SK-N-SH (cell line): ENCODE data around the gene ANXA11. TPM values are rescaled to one million over a fixed set of nuclear protein-coding genes. Genes with fewer than 3 reads are reported as not detected.

Source experiments
- CTCF ChIA-PET: fragments of 300-600, 350-600 bp; formaldehyde crosslinking; extraction: SDS; loops from one replicate; lab custom pipeline; 2021; lab: Yijun Ruan, JAX
- POLR2A ChIA-PET: fragments of 350-600 bp; sonication (Branson Sonifier 250); formaldehyde crosslinking; extraction: SDS; loops from one replicate; lab custom pipeline; 2020; ENCODE audit warnings: antibody characterized with exemption, inconsistent platforms; lab: Yijun Ruan, JAX
- DNase-seq: peaks from one replicate; pipeline ENCODE4 v3.0.0; 2012
- H2AFZ ChIP-seq: fragments of 200-600 bp; sonication (generic); 2 replicates; pipeline ENCODE4 v1.8.1; 2016; ENCODE audit warnings: antibody characterized with exemption, mild to moderate bottlenecking, low read depth
- H3F3A ChIP-seq: fragments of 200-600 bp; sonication (generic); replicated peaks from 2 replicates; pipeline ENCODE3; 2016; ENCODE audit warnings: antibody characterized with exemption, mild to moderate bottlenecking; ENCODE audit not compliant: insufficient read depth
- H3K27ac ChIP-seq, 2 experiments: fragments of 200-500 bp in 1 of 2; fragments of 200-600 bp in 1 of 2; sonication (Bioruptor generic) in 1 of 2; sonication (generic), shearing (Covaris generic) in 1 of 2; 2 replicates each; pipeline versions ENCODE4 v1.5.1 to v1.6.1; 2014 to 2016; ENCODE audit warnings: low read depth in 2 of 2, inconsistent platforms in 1 of 2, low read length in 1 of 2, mild to moderate bottlenecking in 1 of 2, mixed read lengths in 1 of 2
- H3K27me3 ChIP-seq: fragments of 200-600 bp; sonication (generic), shearing (Covaris generic); 2 replicates; pipeline ENCODE4 v1.6.1; 2016; ENCODE audit warnings: mixed run types; ENCODE audit not compliant: insufficient read depth
- H3K36me3 ChIP-seq, 2 experiments: fragments of 200-500 bp in 1 of 2; fragments of 200-600 bp in 1 of 2; sonication (Bioruptor generic) in 1 of 2; sonication (generic) in 1 of 2; replicated peaks in 1 of 2; 2 replicates each; pipeline versions ENCODE3 to v1.5.1; 2014 to 2016; ENCODE audit warnings: low read length in 1 of 2, mild to moderate bottlenecking in 1 of 2; ENCODE audit not compliant: insufficient read depth in 2 of 2, control insufficient read depth in 1 of 2
- H3K4me1 ChIP-seq, 2 experiments: fragments of 200-500 bp in 1 of 2; fragments of 200-600 bp in 1 of 2; sonication (Bioruptor generic) in 1 of 2; sonication (generic), shearing (Covaris generic) in 1 of 2; 2 replicates each; pipeline versions ENCODE4 v1.5.1 to v1.6.1; 2014 to 2016; ENCODE audit warnings: low read depth in 1 of 2, low read length in 1 of 2, mixed run types in 1 of 2; ENCODE audit not compliant: insufficient read depth in 2 of 2, control insufficient read depth in 1 of 2
- H3K4me2 ChIP-seq: fragments of 200-600 bp; sonication (generic), shearing (Covaris generic); 2 replicates; pipeline ENCODE4 v1.6.1; 2017; ENCODE audit warnings: mixed run types
- H3K4me3 ChIP-seq, 2 experiments: fragments of 200-500 bp in 1 of 2; fragments of 200-600 bp in 1 of 2; sonication (Bioruptor generic) in 1 of 2; sonication (generic), shearing (Covaris generic) in 1 of 2; 2 replicates each; pipeline versions ENCODE4 v1.5.1 to v1.8.1; 2014 to 2016; ENCODE audit warnings: low read depth in 2 of 2, inconsistent platforms in 1 of 2, low read length in 1 of 2, mild to moderate bottlenecking in 1 of 2, mixed read lengths in 1 of 2, moderate library complexity in 1 of 2
- H3K79me2 ChIP-seq: fragments of 200-600 bp; sonication (generic); 2 replicates; pipeline ENCODE4 v1.8.1; 2017; ENCODE audit warnings: mild to moderate bottlenecking; ENCODE audit not compliant: insufficient read depth
- H3K9ac ChIP-seq: fragments of 200-600 bp; sonication (generic); 2 replicates; pipeline ENCODE4 v1.6.1; 2017; ENCODE audit warnings: mixed run types
- H3K9me2 ChIP-seq: fragments of 200-600 bp; sonication (generic); 2 replicates; pipeline ENCODE4 v1.6.1; 2017; ENCODE audit warnings: mixed run types
- H3K9me3 ChIP-seq: fragments of 200-600 bp; sonication (generic); 2 replicates; pipeline ENCODE4 v1.6.1; 2017; ENCODE audit warnings: mixed run types, mild to moderate bottlenecking, moderate library complexity
- H4K20me1 ChIP-seq: fragments of 200-600 bp; sonication (generic); 2 replicates; pipeline ENCODE4 v1.6.1; 2017; ENCODE audit warnings: mild to moderate bottlenecking, mixed run types; ENCODE audit not compliant: insufficient read depth
- ELF1 ChIP-seq: IDR thresholded peaks from 2 replicates; pipeline ENCODE4 v1.4.0; 2012
- EP300 ChIP-seq, 2 experiments: IDR thresholded peaks; 2 replicates each; pipeline versions ENCODE4 v1.4.0 to v1.6.1; 2012; ENCODE audit warnings: borderline replicate concordance in 1 of 2, low read depth in 1 of 2, low read length in 1 of 2
- EZH2phosphoT487 ChIP-seq: fragments of 200-600 bp; sonication (generic); IDR thresholded peaks from 2 replicates; pipeline ENCODE4 v1.6.1; 2017; ENCODE audit warnings: low read depth, mixed run types, mild to moderate bottlenecking, antibody characterized with exemption, moderate library complexity, borderline replicate concordance
- FOSL2 ChIP-seq: IDR thresholded peaks from 2 replicates; pipeline ENCODE4 v1.4.0; 2012; ENCODE audit warnings: low read depth, mild to moderate bottlenecking, moderate library complexity, borderline replicate concordance
- FOXJ3 ChIP-seq: sonication (generic); formaldehyde crosslinking; IDR thresholded peaks from 2 replicates; pipeline ENCODE4 v1.5.1; 2020; ENCODE audit warnings: mild to moderate bottlenecking, missing genetic modification reagents
- FOXM1 ChIP-seq: IDR thresholded peaks from 2 replicates; pipeline ENCODE4 v1.4.0; 2012; ENCODE audit warnings: low read depth, mild to moderate bottlenecking
- JUND ChIP-seq: IDR thresholded peaks from 2 replicates; pipeline ENCODE4 v1.4.0; 2012
- MEF2A ChIP-seq: IDR thresholded peaks from 2 replicates; pipeline ENCODE4 v1.4.0; 2012; ENCODE audit warnings: low read depth, borderline replicate concordance
- MXI1 ChIP-seq: IDR thresholded peaks from 2 replicates; pipeline ENCODE4 v1.6.1; 2012; ENCODE audit warnings: mild to moderate bottlenecking, low read depth, low read length, improper control_type of control experiment
- NFIC ChIP-seq: IDR thresholded peaks from 2 replicates; pipeline ENCODE4 v1.4.0; 2012; ENCODE audit warnings: borderline replicate concordance
- NRF1 ChIP-seq: IDR thresholded peaks from 2 replicates; pipeline ENCODE4 v1.6.1; 2012; ENCODE audit warnings: low read depth, mild to moderate bottlenecking, low read length
- RAD21 ChIP-seq: IDR thresholded peaks from 2 replicates; pipeline ENCODE4 v1.6.1; 2012; ENCODE audit warnings: mild to moderate bottlenecking, low read length
- RFX5 ChIP-seq: IDR thresholded peaks from 2 replicates; pipeline ENCODE4 v1.6.1; 2012; ENCODE audit warnings: mild to moderate bottlenecking, improper control_type of control experiment, low read length
- SMC3 ChIP-seq: IDR thresholded peaks from 2 replicates; pipeline ENCODE4 v1.6.1; 2012; ENCODE audit warnings: low read depth, low read length, improper control_type of control experiment
- USF1 ChIP-seq: IDR thresholded peaks from 2 replicates; pipeline ENCODE4 v1.4.0; 2012; ENCODE audit warnings: low read depth, borderline replicate concordance
- YY1 ChIP-seq: IDR thresholded peaks from 2 replicates; pipeline ENCODE4 v1.4.0; 2012; ENCODE audit warnings: low read depth, mild to moderate bottlenecking
- ZBTB33 ChIP-seq: IDR thresholded peaks from 2 replicates; pipeline ENCODE4 v1.4.0; 2012; ENCODE audit warnings: low read depth, borderline replicate concordance
- WGBS: methylation state at CpG from one replicate; pipeline ENCODE4 v1.1.6; 2017; ENCODE audit warnings: low lambda C conversion rate; 5-methylcytosine and 5-hydroxymethylcytosine counted together
- polyA plus RNA-seq, 3 experiments: library from polyadenylated mRNA; depleted of rRNA; stranded (reverse); fragments of >200 nt; gene quantifications; 2 replicates each; pipeline ENCODE4 v1.2.3, GENCODE V29; 2012
- TF ChIP-seq, protein P1 (sequence below): fragments of 150-350 bp; IDR thresholded peaks from 2 replicates; pipeline ENCODE4 v1.6.1; 2016; ENCODE audit warnings: mild to moderate bottlenecking, low read depth, low read length
- TF ChIP-seq, protein P2 (sequence below): IDR thresholded peaks from 2 replicates; pipeline ENCODE4 v1.6.1; 2012; ENCODE audit warnings: mild to moderate bottlenecking, low read depth, low read length, moderate library complexity

Gene ANXA11
- polyA plus RNA-seq, 1 of the 3 experiments (the other 2 are of a cell fraction) = 53.6 TPM

DNA sequence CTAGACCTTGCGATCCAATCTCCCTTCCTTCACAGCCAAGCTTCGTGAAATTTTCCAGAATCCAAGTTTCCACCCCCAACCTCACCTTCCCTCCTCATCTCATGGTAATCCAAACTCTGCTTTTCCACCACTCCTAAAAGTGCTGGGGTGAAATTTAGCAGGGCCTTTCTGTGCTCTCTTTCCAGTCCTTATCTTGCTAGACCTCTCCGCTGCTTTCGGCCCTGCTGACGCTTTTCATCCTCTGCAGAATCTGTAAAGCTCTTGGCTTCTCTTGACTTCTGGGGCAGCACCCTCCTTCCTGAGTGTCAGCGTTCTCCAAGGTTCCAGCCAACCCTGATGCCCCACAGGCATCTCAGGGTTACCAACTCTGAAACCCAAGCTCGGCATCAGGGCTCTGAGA, 65.1 kb downstream of the ANXA11 start:
- Histone ChIP-seq H3K9me3 (no peaks in the 10 kb centered on the region), H3K9me2 (no peaks in the 10 kb centered on the region), H3K36me3 (no peaks in the 10 kb centered on the region), H3K27me3 (no peaks in the 10 kb centered on the region), H3K4me1 (peaks cover 4 to 9% of the 10 kb centered on the region in 2 experiments; a peak in 2 of 4 replicates), H3K4me3 (no peak overlapping the region), H2AFZ (no peak overlapping the region), H3K9ac (no peak overlapping the region), H3F3A (no peaks in the 10 kb centered on the region), H4K20me1 (no peaks in the 10 kb centered on the region), H3K79me2 (no peaks in the 10 kb centered on the region), H3K27ac (no peak overlapping the region), H3K4me2 (no peak overlapping the region)
- no peak for DNase-seq
- ChIA-PET CTCF (interaction anchor here (0.8 to 3.2 kb wide), 2 partner anchors 9 to 82 kb away, joined by 4 to 18 read pairs; no protein-coding TSS in a partner anchor), POLR2A (no interaction called here)
- WGBS = 67% methylated on average over 7 of the region's 7 CpGs
- TF ChIP-seq MEF2A (no peak), ZBTB33 (no peak), NRF1 (no peak), USF1 (no peak), FOXJ3 (CRISPR knock-in tag) (no peak), FOSL2 (no peak), NFIC (no peak), RFX5 (no peak), YY1 (no peak), EZH2phosphoT487 (no peak), MXI1 (no peak), ELF1 (no peak), EP300 (IDR thresholded peaks at IDR 0.05; ENCODE audit: borderline replicate concordance in 1 of 2, low read depth in 1 of 2, low read length in 1 of 2) (no peak), SMC3 (no peak), JUND (no peak), FOXM1 (no peak), RAD21 (no peak)
- TF ChIP-seq, protein P1, sequence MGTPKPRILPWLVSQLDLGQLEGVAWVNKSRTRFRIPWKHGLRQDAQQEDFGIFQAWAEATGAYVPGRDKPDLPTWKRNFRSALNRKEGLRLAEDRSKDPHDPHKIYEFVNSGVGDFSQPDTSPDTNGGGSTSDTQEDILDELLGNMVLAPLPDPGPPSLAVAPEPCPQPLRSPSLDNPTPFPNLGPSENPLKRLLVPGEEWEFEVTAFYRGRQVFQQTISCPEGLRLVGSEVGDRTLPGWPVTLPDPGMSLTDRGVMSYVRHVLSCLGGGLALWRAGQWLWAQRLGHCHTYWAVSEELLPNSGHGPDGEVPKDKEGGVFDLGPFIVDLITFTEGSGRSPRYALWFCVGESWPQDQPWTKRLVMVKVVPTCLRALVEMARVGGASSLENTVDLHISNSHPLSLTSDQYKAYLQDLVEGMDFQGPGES = no peak
- TF ChIP-seq, protein P2, sequence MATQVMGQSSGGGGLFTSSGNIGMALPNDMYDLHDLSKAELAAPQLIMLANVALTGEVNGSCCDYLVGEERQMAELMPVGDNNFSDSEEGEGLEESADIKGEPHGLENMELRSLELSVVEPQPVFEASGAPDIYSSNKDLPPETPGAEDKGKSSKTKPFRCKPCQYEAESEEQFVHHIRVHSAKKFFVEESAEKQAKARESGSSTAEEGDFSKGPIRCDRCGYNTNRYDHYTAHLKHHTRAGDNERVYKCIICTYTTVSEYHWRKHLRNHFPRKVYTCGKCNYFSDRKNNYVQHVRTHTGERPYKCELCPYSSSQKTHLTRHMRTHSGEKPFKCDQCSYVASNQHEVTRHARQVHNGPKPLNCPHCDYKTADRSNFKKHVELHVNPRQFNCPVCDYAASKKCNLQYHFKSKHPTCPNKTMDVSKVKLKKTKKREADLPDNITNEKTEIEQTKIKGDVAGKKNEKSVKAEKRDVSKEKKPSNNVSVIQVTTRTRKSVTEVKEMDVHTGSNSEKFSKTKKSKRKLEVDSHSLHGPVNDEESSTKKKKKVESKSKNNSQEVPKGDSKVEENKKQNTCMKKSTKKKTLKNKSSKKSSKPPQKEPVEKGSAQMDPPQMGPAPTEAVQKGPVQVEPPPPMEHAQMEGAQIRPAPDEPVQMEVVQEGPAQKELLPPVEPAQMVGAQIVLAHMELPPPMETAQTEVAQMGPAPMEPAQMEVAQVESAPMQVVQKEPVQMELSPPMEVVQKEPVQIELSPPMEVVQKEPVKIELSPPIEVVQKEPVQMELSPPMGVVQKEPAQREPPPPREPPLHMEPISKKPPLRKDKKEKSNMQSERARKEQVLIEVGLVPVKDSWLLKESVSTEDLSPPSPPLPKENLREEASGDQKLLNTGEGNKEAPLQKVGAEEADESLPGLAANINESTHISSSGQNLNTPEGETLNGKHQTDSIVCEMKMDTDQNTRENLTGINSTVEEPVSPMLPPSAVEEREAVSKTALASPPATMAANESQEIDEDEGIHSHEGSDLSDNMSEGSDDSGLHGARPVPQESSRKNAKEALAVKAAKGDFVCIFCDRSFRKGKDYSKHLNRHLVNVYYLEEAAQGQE = no peak
